Left kidney (tissue), 2 donors: ENCODE measurements around the gene ZNF771. TPM values are rescaled to one million over a fixed set of nuclear protein-coding genes. Genes with fewer than 3 reads are reported as not detected.
"Not testable (repeated sequence)": the region's sequence is repeated elsewhere in the genome, so short reads cannot be mapped to it uniquely, and the experiment has no call there.

Source experiments
- DNase-seq: peaks from one replicate; pipeline ENCODE4 v3.0.0-alpha.2; 2013
- polyA plus RNA-seq: library from polyadenylated mRNA; unstranded; fragments of 120-200 nt; gene quantifications from one replicate; pipeline ENCODE4 v1.2.1, GENCODE V29; 2013; ENCODE audit not compliant: insufficient read length

The ZNF771 gene
- polyA plus RNA-seq, 1 donor: 4.5 TPM

DNA sequence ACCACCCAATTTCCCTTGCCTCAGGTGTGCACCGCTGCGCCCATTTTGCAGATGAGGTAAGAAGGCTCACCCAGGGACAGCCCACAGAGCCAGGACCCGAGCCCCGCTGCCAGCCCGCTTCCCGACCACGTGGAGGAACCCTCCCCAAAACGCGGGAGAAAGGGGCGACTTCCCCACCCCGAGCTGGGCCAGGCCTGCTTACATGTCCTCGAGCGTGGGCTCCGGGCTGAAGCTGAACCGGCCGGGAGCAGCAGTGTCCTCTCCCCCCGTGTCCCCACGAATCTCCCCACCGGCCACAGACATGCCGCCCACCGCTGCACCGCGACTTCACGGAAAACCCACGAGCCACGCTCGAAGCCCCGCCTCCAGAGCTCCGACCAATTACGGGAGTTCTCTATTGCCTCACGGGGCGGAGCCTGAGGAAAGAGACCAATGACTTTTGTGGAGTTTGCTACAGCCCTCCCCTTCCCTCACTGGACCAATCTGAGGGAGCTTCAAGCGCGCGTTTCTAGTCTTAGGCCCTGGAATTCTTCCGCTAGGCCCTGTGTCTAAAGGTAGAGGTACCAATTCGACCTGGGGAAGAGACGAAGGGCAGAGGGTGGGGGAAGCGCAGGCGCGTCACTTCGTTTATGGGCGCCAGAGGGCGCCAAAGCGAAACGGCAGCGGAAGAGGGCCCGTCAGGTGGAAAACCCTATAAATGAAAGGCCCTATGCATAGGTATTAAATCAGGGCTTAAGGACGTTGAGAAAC, 22.4 kb downstream of the ZNF771 start, which contains the start of gene DCTPP1:
DCTPP1 (minus strand) TSS at position 353 of the 750 bp plus-strand sequence; CDS start at position 303, 50 bp downstream.
- DNase-seq: peak; percentile 99

DNA sequence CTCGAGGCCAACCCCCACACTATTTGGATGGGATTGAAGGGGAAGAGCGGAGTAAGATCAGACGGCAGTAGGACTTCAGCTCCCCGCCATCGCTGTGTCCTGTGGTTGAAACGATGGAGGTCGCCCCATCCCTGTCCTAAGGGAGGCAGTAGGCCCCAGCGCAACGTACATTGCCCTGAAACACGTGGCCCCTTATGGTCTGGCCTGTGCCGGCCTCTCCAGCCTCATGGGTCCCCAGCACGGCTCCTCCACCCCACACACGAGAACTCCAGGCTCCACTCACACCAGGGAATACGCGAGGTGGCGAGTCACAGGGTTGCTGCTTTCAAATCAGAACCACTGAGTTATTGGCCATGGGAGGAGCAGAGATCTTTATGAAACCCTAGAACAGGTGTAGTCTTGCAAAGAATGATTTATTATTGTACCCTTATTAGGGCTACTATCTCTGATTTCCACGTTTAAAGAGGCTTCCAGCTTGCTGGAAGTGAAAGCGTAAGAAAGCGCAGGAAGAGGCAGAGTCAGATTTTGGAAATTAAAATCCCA, 23.1 kb downstream of the ZNF771 start:
- DNase-seq: no peak

GRCh38 chr16:30434852-30435251, 27.4 kb downstream of the ZNF771 start:
- DNase-seq: no peak

DNA sequence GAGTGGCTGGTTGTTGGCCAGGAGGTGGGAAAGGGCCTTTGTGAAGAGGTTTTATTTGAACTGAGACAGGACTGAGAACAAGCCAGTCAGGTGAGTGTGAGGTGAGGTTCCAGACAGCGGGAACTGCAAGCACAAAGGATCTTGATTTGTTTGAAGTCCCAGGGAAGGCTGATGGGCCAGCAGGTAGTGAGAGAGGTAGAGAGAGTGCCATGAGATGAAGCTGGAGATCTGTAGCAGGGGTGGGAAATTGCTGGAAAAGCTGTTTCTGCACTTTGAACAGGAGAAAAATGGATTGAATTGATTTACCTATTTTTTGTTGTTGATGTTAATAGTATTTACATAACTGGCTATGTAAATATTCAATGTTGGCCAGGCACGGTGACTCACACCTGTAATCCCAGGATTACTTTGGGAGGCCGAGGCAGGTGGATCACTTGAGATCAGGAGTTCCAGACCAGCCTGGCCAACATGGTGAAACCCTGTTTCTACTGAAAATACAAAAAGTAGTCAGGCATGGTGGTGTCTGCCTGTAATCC, 30.2 kb downstream of the ZNF771 start:
- DNase-seq: no peak

GRCh38 chr16:30438835-30439234, 31.4 kb downstream of the ZNF771 start:
- no peak for DNase-seq

GRCh38 chr16:30439720-30440348, 32.4 kb downstream of the ZNF771 start:
- no peak for DNase-seq

- no peak for DNase-seq
Observed at GRCh38 chr16:30443631-30444030, 36.2 kb downstream of the ZNF771 start.

DNA sequence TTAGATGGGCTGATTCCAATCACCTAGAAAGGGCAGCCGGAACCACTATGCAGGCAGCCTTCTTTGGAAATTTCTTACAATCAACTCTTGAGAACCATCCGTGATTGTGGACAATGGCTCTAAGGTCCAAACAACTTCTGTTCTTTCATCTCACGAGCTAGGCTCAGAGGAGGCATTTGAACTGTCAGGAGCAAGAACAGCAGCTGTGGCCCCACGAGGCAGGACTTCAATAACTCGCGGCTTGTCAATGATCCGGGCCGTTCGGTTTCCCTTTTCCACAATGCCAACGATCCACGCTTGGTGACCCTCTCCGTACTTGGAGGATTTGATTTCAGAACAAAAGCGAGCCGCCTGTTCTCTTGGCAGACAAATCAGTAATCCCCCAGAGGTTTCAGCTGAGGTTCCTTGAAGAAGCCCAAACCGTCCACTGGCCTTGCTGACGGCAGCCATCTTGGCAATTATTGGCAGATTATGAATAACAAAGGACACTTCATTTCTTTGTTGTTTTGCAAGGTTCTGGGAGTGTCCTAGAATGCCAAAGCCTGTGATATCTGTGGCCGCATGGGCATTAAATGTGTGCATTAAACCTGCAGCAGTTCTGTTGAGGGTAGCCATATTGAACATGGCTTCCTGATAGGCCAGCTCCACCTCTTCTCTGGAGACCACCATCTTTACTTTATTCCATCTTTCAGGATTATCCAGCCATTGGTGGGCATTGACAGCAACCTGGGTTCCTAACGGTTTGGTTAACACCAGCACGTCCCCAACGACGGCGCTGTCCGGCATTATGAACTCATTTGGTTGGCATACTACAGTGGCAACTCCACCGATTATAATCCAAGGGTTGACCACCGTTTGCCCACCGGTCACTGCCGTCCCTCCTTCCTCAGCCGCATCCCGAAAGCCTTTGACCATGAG, 37.1 kb downstream of the ZNF771 start:
- no peak for DNase-seq

- no peak for DNase-seq
Observed at GRCh38 chr16:30445149-30445407, 37.7 kb downstream of the ZNF771 start.

GRCh38 chr16:30445408-30446202, 38.2 kb downstream of the ZNF771 start, which contains the start of gene SEPHS2:
SEPHS2 (minus strand) TSS chr16:30445874; CDS start chr16:30445727, 147 bp downstream.
- peak; percentile 99 for DNase-seq

DNA sequence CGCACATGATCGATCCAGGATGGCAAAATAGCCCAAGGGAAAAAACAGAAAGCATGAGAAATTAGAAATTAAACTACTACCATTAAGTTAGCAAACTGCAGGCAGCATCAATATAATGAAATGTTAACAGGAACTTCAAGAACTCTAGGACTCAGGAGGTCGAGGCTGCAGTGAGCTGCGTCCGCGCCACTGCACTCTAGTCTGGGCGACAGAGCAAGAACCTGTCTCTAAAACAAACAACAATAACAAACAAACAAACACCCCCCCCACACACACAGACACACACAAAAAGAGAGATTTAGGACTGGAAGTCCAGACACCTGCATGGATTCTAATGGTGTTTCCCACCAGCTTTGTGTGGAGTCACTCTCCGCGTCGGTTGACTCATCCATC, 38.8 kb downstream of the ZNF771 start:
- no peak for DNase-seq

- no peak for DNase-seq
Observed at GRCh38 chr16:30447512-30448226, 40.3 kb downstream of the ZNF771 start.

DNA sequence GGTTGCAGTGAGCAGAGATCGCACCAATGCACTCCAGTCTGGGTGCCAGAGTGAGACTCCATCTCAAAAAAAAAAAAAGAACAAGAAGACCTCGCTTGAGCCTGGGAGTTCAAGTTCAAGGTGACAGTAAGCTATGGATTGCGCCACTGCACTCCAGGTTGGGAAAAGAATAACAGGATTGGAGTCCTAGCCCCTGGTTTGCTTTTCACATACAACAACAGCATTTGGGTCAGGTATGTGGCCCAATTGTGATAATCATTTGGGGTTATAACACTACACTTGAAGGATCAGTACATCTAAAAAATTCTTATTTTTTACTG, 41.7 kb downstream of the ZNF771 start:
- no peak for DNase-seq

GRCh38 chr16:30452709-30453580, 45.5 kb downstream of the ZNF771 start:
- DNase-seq: not testable (repeated sequence)

- DNase-seq: no peak
Observed at GRCh38 chr16:30456302-30456701, 48.9 kb downstream of the ZNF771 start.

DNA sequence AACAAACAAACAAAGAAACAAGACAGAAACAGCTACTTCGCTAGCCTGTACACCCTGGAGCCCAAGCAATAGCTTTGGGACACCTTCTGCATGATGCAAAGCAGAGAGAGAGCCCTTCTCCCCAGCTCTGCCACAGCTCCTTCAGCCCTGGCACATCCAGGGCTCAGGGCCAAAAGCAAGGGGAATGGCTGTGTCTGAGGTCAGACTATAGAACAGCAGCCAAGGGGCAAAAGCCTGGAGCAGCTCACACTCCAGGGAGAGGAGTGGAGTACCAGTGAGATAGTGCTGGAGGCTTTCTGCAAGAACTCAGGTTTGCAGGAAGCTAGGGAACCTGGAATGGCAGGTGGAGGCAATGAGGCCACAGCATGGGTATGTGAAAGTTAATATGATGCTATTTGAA, 49.9 kb downstream of the ZNF771 start:
- no peak for DNase-seq

GRCh38 chr16:30457743-30458560, 50.5 kb downstream of the ZNF771 start:
- no peak for DNase-seq

GRCh38 chr16:30458561-30459394, 51.4 kb downstream of the ZNF771 start:
- no peak for DNase-seq
